HCT116 (cell line): ENCODE measurements around the gene MLLT11. TPM values are rescaled to one million over a fixed set of nuclear protein-coding genes. Genes with fewer than 3 reads are reported as not detected.

Source experiments
- ATAC-seq: fragments of 200-7000 bp; cut with Tn5 transposase; 2 replicates; pipeline ENCODE4 v1.9.1; 2020; ENCODE audit warnings: mild to moderate bottlenecking, moderate library complexity
- BruUV-seq: library from RNA; stranded (reverse); fragments of 400-500 nt; replicated peaks from 2 replicates; lab custom pipeline; 2021; lab: Mats Ljungman, UMichigan
- CTCF ChIA-PET: fragments of 300-600 bp; sonication (Branson Sonifier 250); formaldehyde crosslinking; loops from one replicate; lab custom pipeline; 2021; ENCODE audit warnings: antibody characterized with exemption; lab: Charles Lee
- POLR2A ChIA-PET: fragments of 300-600, 350-600 bp; sonication (Branson Sonifier 250); formaldehyde crosslinking; loops from one replicate; lab custom pipeline; 2021; ENCODE audit warnings: antibody characterized with exemption; lab: Charles Lee
- RAD21 ChIA-PET, 2 experiments: fragments of 300-600 bp; sonication (Branson Sonifier 250); formaldehyde crosslinking; loops; one replicate each; lab custom pipeline; 2023; ENCODE audit warnings: low total read pairs in 2 of 2; ENCODE audit not compliant: uncharacterized antibody in 2 of 2, unreplicated experiment in 2 of 2, low non-redundant PET in 1 of 2; lab: Charles Lee
- DNase-seq: peaks from one replicate; pipeline ENCODE4 v3.0.0-alpha.2; 2010; ENCODE audit warnings: low read depth, low spot score
- H2AFZ ChIP-seq: fragments of 200-600 bp; shearing (Covaris generic), sonication (generic); 2 replicates; pipeline ENCODE4 v1.6.1; 2017; ENCODE audit warnings: low read depth, mixed run types, mixed read lengths, antibody characterized with exemption, low read length; ENCODE audit not compliant: poor library complexity, severe bottlenecking
- H3K27ac ChIP-seq: 2 replicates; pipeline ENCODE4 v1.5.1; 2012; ENCODE audit warnings: low read depth, low read length
- H3K27me3 ChIP-seq: fragments of 200-600 bp; sonication (generic); 2 replicates; pipeline ENCODE4 v1.6.1; 2016; ENCODE audit warnings: mixed run types, low read length, mixed read lengths; ENCODE audit not compliant: insufficient read depth
- H3K36me3 ChIP-seq, 2 experiments: fragments of 200-500 bp in 1 of 2; fragments of 200-600 bp in 1 of 2; sonication (Bioruptor generic) in 1 of 2; sonication (generic) in 1 of 2; 2 replicates each; pipeline versions ENCODE4 v1.5.1 to v1.6.1; 2014 to 2016; ENCODE audit warnings: low read length in 2 of 2, inconsistent platforms in 1 of 2, mixed read lengths in 1 of 2, mixed run types in 1 of 2; ENCODE audit not compliant: insufficient read depth in 2 of 2, control insufficient read depth in 1 of 2
- H3K4me1 ChIP-seq, 2 experiments: fragments of 200-600 bp in 1 of 2; sonication (generic) in 1 of 2; 2 replicates each; pipeline versions ENCODE4 v1.5.1 to v1.6.1; 2012 to 2017; ENCODE audit warnings: low read length in 2 of 2, inconsistent platforms in 1 of 2, mild to moderate bottlenecking in 1 of 2, mixed read lengths in 1 of 2, mixed run types in 1 of 2, moderate library complexity in 1 of 2; ENCODE audit not compliant: insufficient read depth in 2 of 2, control insufficient read depth in 1 of 2
- H3K4me2 ChIP-seq: fragments of 200-600 bp; sonication (generic); 2 replicates; pipeline ENCODE4 v1.6.1; 2017; ENCODE audit warnings: mixed run types, low read length, mixed read lengths
- H3K4me3 ChIP-seq, 2 experiments: fragments of 200-600 bp in 1 of 2; sonication (generic) in 1 of 2; replicated peaks in 1 of 2; 2 replicates each; pipeline ENCODE4 v1.5.1; 2011 to 2016; ENCODE audit warnings: low read length in 2 of 2, control low read depth in 1 of 2, low read depth in 1 of 2, mild to moderate bottlenecking in 1 of 2, mixed read lengths in 1 of 2, mixed run types in 1 of 2
- H3K79me2 ChIP-seq: fragments of 200-600 bp; sonication (generic); 2 replicates; pipeline ENCODE4 v1.6.1; 2017; ENCODE audit warnings: mild to moderate bottlenecking, mixed run types, low read length, moderate library complexity, mixed read lengths; ENCODE audit not compliant: insufficient read depth
- H3K9ac ChIP-seq: fragments of 200-600 bp; sonication (generic); 2 replicates; pipeline ENCODE4 v1.6.1; 2016; ENCODE audit warnings: low read length, mixed read lengths
- H3K9me2 ChIP-seq: fragments of 200-600 bp; sonication (generic), shearing (Covaris generic); 2 replicates; pipeline ENCODE4 v1.6.1; 2017; ENCODE audit warnings: mixed run types, mild to moderate bottlenecking, moderate library complexity; ENCODE audit not compliant: insufficient read depth
- H3K9me3 ChIP-seq, 2 experiments: fragments of 200-500 bp in 1 of 2; fragments of 200-600 bp in 1 of 2; sonication (Bioruptor generic) in 1 of 2; sonication (generic) in 1 of 2; 2 replicates each; pipeline ENCODE4 v1.6.1; 2014 to 2017; ENCODE audit warnings: low read length in 2 of 2, mixed read lengths in 2 of 2, inconsistent platforms in 1 of 2, low read depth in 1 of 2, mild to moderate bottlenecking in 1 of 2, mixed run types in 1 of 2, moderate library complexity in 1 of 2; ENCODE audit not compliant: control insufficient read depth in 1 of 2, insufficient read depth in 1 of 2
- H4K20me1 ChIP-seq: fragments of 200-600 bp; sonication (generic), shearing (Covaris generic); 2 replicates; pipeline ENCODE4 v1.6.1; 2017; ENCODE audit warnings: mixed run types, mild to moderate bottlenecking, moderate library complexity; ENCODE audit not compliant: insufficient read depth
- ATF3 ChIP-seq: IDR thresholded peaks from 2 replicates; pipeline ENCODE4 v1.6.1; 2012
- CBX3 ChIP-seq: IDR thresholded peaks from 2 replicates; pipeline ENCODE4 v1.6.1; 2012; ENCODE audit warnings: low read depth
- CEBPB ChIP-seq: IDR thresholded peaks from 2 replicates; pipeline ENCODE4 v1.6.1; 2012; ENCODE audit warnings: low read depth
- CTCF ChIP-seq, 3 experiments: fragments of 200-600 bp in 1 of 3; sonication (generic) in 1 of 3; IDR thresholded peaks in 2 of 3; conservative IDR thresholded peaks in 1 of 3; 2 replicates each; pipeline ENCODE4 v1.5.1; 2012 to 2017; ENCODE audit warnings: low read depth in 2 of 3, low read length in 2 of 3, antibody characterized with exemption in 1 of 3, borderline replicate concordance in 1 of 3, control low read depth in 1 of 3, mild to moderate bottlenecking in 1 of 3, mixed read lengths in 1 of 3, mixed run types in 1 of 3, moderate library complexity in 1 of 3; ENCODE audit not compliant: insufficient read depth in 1 of 3
- EZH2 ChIP-seq: fragments of 200-600 bp; sonication (generic); IDR thresholded peaks from 2 replicates; pipeline ENCODE4 v1.6.1; 2017; ENCODE audit warnings: antibody characterized with exemption, mixed run types
- EZH2phosphoT487 ChIP-seq: fragments of 200-600 bp; IDR thresholded peaks from 2 replicates; pipeline ENCODE4 v1.6.1; 2018; ENCODE audit warnings: antibody characterized with exemption, borderline replicate concordance
- FOSL1 ChIP-seq: IDR thresholded peaks from 2 replicates; pipeline ENCODE4 v1.6.1; 2012; ENCODE audit warnings: low read depth
- JUND ChIP-seq: IDR thresholded peaks from 2 replicates; pipeline ENCODE4 v1.6.1; 2012
- MAX ChIP-seq: IDR thresholded peaks from 2 replicates; pipeline ENCODE4 v1.6.1; 2012
- POLR2AphosphoS5 ChIP-seq: IDR thresholded peaks from 2 replicates; pipeline ENCODE4 v1.6.1; 2011; ENCODE audit warnings: mild to moderate bottlenecking, low read depth, low read length, moderate library complexity
- RAD21 ChIP-seq: IDR thresholded peaks from 2 replicates; pipeline ENCODE4 v1.6.1; 2012; ENCODE audit warnings: low read depth, mild to moderate bottlenecking
- SIN3A ChIP-seq: IDR thresholded peaks from 2 replicates; pipeline ENCODE4 v1.6.1; 2012; ENCODE audit warnings: low read depth
- SP1 ChIP-seq: IDR thresholded peaks from 2 replicates; pipeline ENCODE4 v1.6.1; 2012; ENCODE audit warnings: low read depth
- SRF ChIP-seq: IDR thresholded peaks from 2 replicates; pipeline ENCODE4 v1.6.1; 2012; ENCODE audit warnings: low read depth
- TCF7L2 ChIP-seq: IDR thresholded peaks from 2 replicates; pipeline ENCODE4 v1.7.0; 2011; ENCODE audit warnings: borderline replicate concordance, inconsistent platforms; ENCODE audit not compliant: insufficient read depth, insufficient read length; ENCODE audit errors: extremely low read depth
- YY1 ChIP-seq: IDR thresholded peaks from 2 replicates; pipeline ENCODE4 v1.6.1; 2011; ENCODE audit warnings: low read length, low read depth, moderate library complexity, mild to moderate bottlenecking; ENCODE audit not compliant: insufficient replicate concordance; ENCODE audit errors: extremely low read depth
- ZBTB33 ChIP-seq: IDR thresholded peaks from 2 replicates; pipeline ENCODE4 v1.6.1; 2011; ENCODE audit warnings: mild to moderate bottlenecking, low read length, moderate library complexity; ENCODE audit not compliant: insufficient replicate concordance; ENCODE audit errors: extremely low read depth
- ZNF274 ChIP-seq: fragments of 200-500 bp; sonication (Bioruptor generic); IDR thresholded peaks from 2 replicates; pipeline ENCODE4 v1.6.1; 2014; ENCODE audit warnings: mild to moderate bottlenecking, low read depth, low read length, inconsistent platforms
- intact Hi-C: fragments of 100-400 bp; cut with micrococcal nuclease; formaldehyde crosslinking; loops from 2 replicates; pipeline ENCODE4 v1.10.0; 2022
- total RNA-seq: library from RNA; stranded (reverse); gene quantifications from one replicate; pipeline ENCODE4 v1.2.1, GENCODE V29; 2021; ENCODE audit not compliant: unreplicated experiment

The MLLT11 gene
- total RNA-seq, 1 experiment from 2014 or later: 0.17 TPM

- TF ChIP-seq CTCF (IDR thresholded peaks at IDR 0.05 in 2 of 3, conservative IDR thresholded peaks at IDR 0.05 in 1 of 3; ENCODE audit: borderline replicate concordance in 1 of 3, insufficient read depth in 1 of 3, low read depth in 2 of 3, low read length in 2 of 3): no peak
- no peak for TF ChIP-seq JUND
- no peak for TF ChIP-seq SRF
- TF ChIP-seq ATF3: no peak
- TF ChIP-seq EZH2: no peak
- TF ChIP-seq CBX3: no peak
- TF ChIP-seq FOSL1: no peak
- TF ChIP-seq CEBPB: no peak
- TF ChIP-seq RAD21: no peak
Observed at GRCh38 chr1:151026460-151026859, 33.7 kb upstream of the MLLT11 start (continued).

GRCh38 chr1:151032164-151032563 is 28.0 kb upstream of the MLLT11 start:
- peaks cover 10 to 20% of the 10 kb centered on the region in 2 experiments; a peak in 3 of 4 replicates for H3K36me3 ChIP-seq
- no peak overlapping the region for H3K27ac ChIP-seq
- no peaks in the 10 kb centered on the region for H3K9me3 ChIP-seq
- H3K4me1 ChIP-seq: peaks cover 5% of the 10 kb centered on the region in 2 experiments; a peak in 3 of 4 replicates
- H3K79me2 ChIP-seq: no peaks in the 10 kb centered on the region
- ChIA-PET RAD21 (no interaction called here), POLR2A (interaction anchor here (0.6 kb wide), 1 partner anchor 21 kb away, joined by 3 read pairs; no protein-coding TSS in a partner anchor), CTCF (no interaction called here)
- ATAC-seq: no peak
- no peak overlapping the region for H3K9ac ChIP-seq
- no peaks in the 10 kb centered on the region for H3K27me3 ChIP-seq
- H4K20me1 ChIP-seq: no peaks in the 10 kb centered on the region
- intact Hi-C loops: no loop called here
- no peak overlapping the region for H3K4me2 ChIP-seq
- H3K9me2 ChIP-seq: no peaks in the 10 kb centered on the region
- H3K4me3 ChIP-seq: no peak overlapping the region
- no peak overlapping the region for H2AFZ ChIP-seq
- DNase-seq: no peak
- BruUV-seq: no TSS peak
- TF ChIP-seq ZNF274 (no peak), ZBTB33 (no peak), POLR2AphosphoS5 (no peak), SIN3A (no peak), MAX (no peak), CTCF (IDR thresholded peaks at IDR 0.05 in 2 of 3, conservative IDR thresholded peaks at IDR 0.05 in 1 of 3; ENCODE audit: borderline replicate concordance in 1 of 3, insufficient read depth in 1 of 3, low read depth in 2 of 3, low read length in 2 of 3) (no peak), TCF7L2 (no peak), YY1 (no peak), EZH2 (no peak), JUND (no peak), EZH2phosphoT487 (no peak), SP1 (no peak)
